IPS-NIHi11 (cell line): ENCODE data around the gene CENPV.

Experiments used
- DNase-seq: peaks from one replicate; pipeline ENCODE4 v3.0.0; 2012; ENCODE audit warnings: mixed read lengths, low spot score

CENPV gene

GRCh38 chr17:16361874-16362273 is 8.6 kb upstream of the CENPV start:
- no peak for DNase-seq

DNA sequence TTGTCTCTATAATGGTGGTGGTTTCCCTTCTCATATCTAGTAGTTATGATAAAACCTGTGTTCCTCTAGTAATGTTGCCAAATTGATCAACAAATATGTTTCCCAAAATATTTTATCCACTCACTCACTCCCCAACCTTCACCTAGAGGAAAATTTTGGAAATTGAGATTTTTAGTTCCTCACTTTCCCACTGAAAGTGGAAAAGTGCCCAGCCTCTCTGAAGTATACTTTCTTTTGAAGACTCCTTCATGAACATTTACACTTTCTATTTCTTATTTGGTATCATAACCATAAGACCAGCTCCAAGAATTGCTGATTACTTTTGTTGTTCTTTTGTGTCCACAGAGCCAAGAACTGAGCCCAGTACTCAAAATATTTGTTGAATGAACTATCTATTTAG is 5.1 kb upstream of the CENPV start:
- DNase-seq = no peak

- DNase-seq = no peak
Observed at GRCh38 chr17:16354585-16354984, 1.3 kb upstream of the CENPV start.

DNA sequence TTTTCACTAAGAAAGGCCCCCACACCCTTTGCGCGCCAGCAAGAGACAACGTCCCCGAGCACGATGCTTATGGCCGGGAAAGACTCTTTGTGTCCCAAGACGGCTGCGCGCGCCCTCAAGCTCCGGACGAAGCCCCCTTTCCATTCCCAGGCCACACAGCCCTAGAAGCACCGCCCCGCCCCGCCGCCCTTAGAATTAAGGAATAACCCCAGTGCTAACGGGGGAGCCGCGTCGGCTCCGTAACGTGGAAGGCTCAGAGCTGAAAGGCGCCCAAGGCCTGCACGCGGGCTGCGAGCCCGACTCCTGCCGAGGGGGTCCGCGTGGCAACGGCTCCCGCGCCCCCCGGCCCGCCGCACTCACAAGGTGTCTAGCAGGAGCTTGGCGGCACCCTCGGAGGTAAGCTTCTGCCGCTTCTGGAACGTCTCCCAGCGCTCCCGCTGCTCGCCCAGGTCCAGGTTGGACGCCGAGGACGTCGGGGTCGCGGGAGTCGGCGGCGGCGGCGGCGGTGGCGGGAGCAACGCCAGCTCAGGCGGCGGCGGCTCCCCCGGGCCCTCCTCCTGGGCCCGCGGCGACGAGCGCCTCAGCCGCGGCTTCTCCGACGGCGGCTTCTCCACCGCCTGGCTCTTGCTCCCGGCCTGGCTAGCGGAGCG is 477 bp downstream of the CENPV start:
- DNase-seq = peak; percentile 53

DNA sequence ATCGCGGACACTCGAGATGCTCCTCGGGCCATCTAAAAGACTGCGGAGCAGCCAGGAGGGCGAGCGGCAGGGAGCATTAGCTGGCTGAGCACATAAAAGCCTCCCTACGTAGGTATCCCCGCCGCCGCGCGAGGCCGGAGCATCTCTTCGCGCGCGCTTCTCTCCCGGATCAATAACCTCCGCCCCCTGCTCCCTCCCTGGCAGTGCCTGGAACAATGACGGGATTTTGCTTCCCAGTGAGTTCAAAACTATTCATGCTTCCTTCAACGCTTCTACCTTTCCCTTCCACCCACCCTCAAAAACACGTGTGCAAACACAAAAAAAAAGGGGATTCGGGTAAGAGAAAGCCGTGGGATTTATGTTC is 984 bp downstream of the CENPV start:
- DNase-seq = peak; percentile 66

- DNase-seq = no peak
Observed at GRCh38 chr17:16351831-16352230, 1.4 kb downstream of the CENPV start.

DNA sequence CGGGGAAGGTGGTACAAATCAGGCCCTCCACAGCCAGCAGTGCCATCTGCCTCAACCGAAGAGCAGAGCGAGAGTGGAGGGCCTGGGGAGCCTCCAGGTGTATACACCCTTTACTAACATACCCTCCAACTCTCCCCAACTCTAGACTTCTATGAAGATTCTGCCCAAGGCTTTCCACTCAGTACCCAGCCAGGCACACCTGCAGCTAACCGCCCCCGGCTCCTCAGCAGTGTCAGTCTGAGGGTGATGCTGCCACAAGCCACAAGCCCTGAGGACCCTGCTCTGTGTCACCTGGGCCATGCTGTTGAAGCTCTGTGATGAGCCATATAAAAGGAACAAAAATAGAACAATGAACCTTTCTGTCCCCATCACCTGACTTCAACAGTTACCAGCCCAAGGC is 3.8 kb downstream of the CENPV start:
- no peak for DNase-seq

GRCh38 chr17:16348586-16348985 is 4.7 kb downstream of the CENPV start:
- DNase-seq = no peak

GRCh38 chr17:16346721-16347271 is 6.5 kb downstream of the CENPV start:
- DNase-seq = no peak

DNA sequence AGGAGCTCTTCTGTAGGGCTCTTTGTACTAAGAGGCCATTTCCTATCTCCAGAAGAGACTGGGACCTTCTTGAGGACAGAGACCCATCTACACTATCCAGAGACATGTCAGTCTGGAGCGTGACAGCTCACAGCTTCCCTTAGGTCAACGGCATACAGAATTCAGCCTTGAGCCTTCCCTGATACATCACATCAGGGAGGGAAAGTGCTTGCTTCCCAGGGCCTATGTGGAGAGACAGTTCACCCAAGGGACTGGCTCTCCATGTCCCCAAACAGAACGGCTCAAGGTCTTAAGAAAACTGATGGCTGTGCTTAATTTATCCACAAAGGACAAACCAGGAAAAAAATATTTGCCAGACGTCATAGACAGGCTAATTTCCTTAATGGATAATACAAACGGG is 7.7 kb downstream of the CENPV start:
- DNase-seq = no peak

GRCh38 chr17:16343569-16343968 is 9.7 kb downstream of the CENPV start:
- DNase-seq = no peak

GRCh38 chr17:16342979-16343378 is 10.3 kb downstream of the CENPV start:
- DNase-seq = no peak

DNA sequence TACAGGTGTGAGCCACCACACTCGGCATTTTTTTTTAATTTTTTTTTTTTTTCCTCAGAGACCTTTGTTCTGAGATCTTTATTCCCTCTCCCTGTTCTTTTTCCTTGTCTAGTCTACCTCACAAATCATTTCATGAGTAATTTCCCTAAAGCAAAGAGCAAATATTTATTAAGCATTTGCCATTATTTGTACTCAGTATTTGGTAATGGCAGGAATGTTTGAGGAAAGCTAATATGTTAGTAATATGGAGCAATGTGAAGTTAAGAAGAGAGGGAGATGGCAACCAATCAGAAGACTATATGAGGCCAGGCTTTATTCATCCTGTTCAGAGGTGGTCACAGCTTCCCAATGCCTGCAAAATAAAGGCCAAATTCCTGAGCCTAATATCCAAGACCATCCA is 13.3 kb downstream of the CENPV start:
- no peak for DNase-seq

GRCh38 chr17:16339402-16339801 is 13.9 kb downstream of the CENPV start:
- DNase-seq = no peak

DNA sequence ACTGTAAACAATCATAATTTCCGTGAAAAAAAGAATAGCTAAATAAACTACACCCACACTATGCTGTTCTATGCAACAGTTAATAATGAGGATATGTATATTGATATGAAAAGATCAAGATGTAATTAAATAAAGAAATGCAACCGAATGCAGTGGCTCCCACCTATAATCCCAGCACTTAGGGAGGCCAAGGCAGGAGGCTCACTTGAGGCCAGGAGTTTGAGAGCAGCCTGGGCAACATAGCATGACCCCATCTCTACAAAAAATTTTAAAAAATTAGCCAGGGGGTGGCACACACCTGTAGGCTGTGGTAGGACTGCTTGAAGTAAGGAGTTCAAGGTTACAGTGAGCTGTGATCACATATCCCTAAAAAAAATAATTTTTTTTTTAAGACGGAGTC is 14.9 kb downstream of the CENPV start:
- no peak for DNase-seq

DNA sequence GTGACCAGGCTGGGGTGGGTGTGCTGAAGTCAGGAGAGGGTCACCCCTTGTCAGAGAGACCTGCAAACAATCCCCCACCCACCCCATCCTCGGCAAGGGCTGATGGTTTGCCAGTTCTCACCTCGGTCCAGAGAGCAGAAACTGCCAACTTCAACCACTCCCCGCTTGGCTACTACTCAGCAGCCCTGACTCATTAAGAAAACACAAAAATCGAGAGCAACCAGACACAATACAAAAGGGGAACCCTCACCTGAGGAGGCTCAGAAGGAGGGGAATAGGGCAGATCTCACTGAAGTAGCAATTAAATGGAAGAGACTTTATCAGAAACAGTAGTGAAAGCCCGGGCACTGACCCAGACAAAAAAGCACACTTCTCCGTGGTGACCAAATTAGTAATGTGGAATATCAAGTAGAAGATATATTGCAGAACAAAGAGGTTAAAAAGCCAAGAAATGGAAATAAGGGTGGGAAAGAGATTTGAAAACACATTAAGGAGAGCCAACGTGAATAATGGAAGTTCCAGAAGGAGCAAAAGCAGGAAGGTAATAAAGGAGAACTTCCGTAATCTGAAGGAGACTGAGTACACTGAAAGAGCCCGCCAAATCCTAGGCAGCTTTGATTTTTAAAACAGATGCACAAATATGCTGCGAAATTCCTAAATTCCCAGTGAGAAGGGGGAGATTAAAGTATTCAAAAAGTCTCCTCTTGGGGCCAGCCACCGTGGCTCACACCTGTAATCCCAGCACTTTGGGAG is 23.6 kb downstream of the CENPV start:
- peak; percentile 13 for DNase-seq

DNA sequence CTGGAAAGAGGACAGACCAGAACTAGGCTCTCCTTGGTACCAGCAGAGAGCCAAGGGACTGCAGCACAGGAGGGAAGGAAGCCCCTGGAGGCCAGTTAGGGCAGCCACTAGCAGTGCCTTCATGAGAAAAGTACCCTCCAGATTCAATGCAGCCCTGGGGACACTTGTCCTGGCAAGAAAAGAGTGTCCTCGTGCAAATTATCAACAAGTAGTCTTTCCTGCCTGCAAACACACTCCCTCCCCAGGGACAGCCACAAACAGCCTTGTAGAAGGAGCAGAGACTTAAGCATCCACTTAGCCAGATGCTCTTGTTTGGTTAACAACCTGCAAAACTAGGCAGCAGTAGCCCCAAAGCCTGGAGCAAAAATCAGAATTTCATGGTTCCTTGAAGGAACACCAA is 24.3 kb downstream of the CENPV start:
- peak; percentile 39 for DNase-seq

DNA sequence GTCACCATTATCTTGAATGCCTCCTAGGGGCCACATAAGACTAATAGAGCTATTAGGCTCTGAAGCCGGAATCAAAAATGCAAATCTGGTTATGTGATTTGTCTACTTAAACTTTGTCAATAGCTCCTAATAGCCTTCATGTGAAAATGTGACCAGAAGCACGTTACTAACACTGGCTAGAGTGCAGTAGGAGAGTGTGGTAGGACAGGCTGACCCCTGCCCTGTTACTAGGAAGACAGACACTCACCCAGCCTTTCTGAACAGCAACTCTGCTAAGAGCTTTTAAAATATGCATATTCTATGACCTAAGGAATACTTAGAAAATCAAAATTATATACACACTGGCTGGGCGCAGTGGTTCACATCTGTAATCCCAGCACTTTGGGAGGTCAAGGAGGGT is 26.3 kb downstream of the CENPV start:
- no peak for DNase-seq

GRCh38 chr17:16325964-16326363 is 27.3 kb downstream of the CENPV start:
- no peak for DNase-seq

DNA sequence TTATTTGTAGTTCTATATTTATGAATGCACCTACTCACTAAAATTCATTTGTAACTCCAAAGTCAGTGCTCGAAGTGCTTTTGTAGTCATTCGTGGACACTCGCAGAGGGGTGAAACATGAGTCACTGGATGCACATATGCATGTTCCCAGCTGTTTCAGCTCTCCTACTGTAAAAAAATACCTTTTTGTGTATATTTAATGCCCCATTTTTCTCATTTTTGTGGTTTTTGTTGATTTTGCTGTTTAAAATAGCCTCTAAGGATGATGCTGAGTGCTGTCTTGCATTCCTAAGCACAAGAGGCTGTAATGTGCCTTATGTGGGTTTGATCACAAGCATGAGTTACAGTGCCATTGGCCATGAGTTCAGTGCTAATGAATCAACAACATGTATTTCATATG is 30.6 kb downstream of the CENPV start:
- no peak for DNase-seq

DNA sequence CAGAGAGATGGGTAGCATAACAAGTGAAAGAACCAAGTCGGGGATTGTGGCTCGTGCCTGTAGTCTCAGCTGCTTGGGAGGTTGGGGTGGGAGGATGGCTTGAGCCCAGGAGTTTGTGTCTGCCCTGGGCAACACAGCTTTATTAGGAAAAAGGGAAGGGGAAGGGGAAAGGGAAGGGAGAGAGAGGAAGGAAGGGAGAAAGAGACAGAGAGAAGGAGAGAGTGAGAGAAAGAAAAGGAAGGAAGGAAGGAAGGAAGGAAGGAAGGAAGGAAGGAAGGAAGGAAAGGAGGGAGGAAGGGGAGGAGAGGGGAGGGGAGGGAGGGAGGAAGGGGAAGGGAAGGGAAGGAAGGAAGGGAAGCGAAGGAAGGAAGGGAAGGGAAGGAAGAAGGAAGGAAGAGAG is 33.3 kb downstream of the CENPV start:
- DNase-seq = no peak

DNA sequence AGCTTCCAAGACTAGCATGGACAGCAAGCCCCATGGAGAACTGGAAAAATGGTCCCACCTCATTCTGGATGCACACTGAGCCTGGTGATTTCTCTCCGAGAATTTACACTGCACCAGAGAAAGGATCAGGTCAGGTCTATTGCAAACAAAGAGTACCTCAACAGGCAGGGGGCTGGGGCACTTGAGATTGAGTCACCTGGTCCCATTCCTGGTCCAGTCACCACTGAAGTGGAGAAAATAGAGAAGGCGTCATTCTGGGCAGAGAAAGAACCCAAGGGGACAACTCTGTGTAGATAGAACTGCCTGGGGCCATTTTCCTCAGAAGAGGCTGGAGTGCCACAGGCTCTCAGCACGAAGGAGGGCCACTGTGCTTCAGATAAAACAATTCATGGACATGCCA is 38.4 kb downstream of the CENPV start:
- DNase-seq = no peak

- no peak for DNase-seq
Observed at GRCh38 chr17:16314189-16314588, 39.1 kb downstream of the CENPV start.
